M059J (cell line): ENCODE results near the gene STRN4. TPM values are rescaled to one million over a fixed set of nuclear protein-coding genes. Genes with fewer than 3 reads are reported as not detected.

Experiments used
- DNase-seq: peaks from one replicate; pipeline ENCODE4 v3.0.0-alpha.2; 2012; ENCODE audit warnings: low read depth
- total RNA-seq: library from RNA; depleted of rRNA; stranded (reverse); fragments of >200 nt; shearing (Covaris generic); gene quantifications from 2 replicates; pipeline ENCODE4 v1.2.3, GENCODE V29; 2014

Gene STRN4
- total RNA-seq, 1 experiment from 2014 or later = 78.1 TPM

GRCh38 chr19:46745030-46745429 is 1.2 kb downstream of the STRN4 start:
- no peak for DNase-seq

- no peak for DNase-seq
These were observed 2.1 kb downstream of the STRN4 start for GRCh38 chr19:46744005-46744691.

GRCh38 chr19:46742926-46743480 is 3.2 kb downstream of the STRN4 start:
- DNase-seq = no peak

- no peak for DNase-seq
These were observed 4.8 kb downstream of the STRN4 start for GRCh38 chr19:46741447-46741846.

- no peak for DNase-seq
These were observed 6.9 kb downstream of the STRN4 start for GRCh38 chr19:46739290-46739771.

GRCh38 chr19:46737761-46738171 is 8.5 kb downstream of the STRN4 start:
- DNase-seq = no peak

- DNase-seq = no peak
These were observed 9.0 kb downstream of the STRN4 start for GRCh38 chr19:46737298-46737654.

GRCh38 chr19:46736531-46737297 is 9.5 kb downstream of the STRN4 start:
- peak; percentile 48 for DNase-seq

- peak; percentile 29 for DNase-seq
These were observed 12.5 kb downstream of the STRN4 start for GRCh38 chr19:46733690-46734292.

- DNase-seq = peak; percentile 61
These were observed 13.1 kb downstream of the STRN4 start for GRCh38 chr19:46732966-46733689.

GRCh38 chr19:46732172-46732938 is 13.9 kb downstream of the STRN4 start:
- peak; percentile 73 for DNase-seq

GRCh38 chr19:46731584-46731983 is 14.7 kb downstream of the STRN4 start:
- peak; percentile 51 for DNase-seq

GRCh38 chr19:46731007-46731501 is 15.2 kb downstream of the STRN4 start:
- peak; percentile 98 for DNase-seq

- no peak for DNase-seq
These were observed 15.7 kb downstream of the STRN4 start for GRCh38 chr19:46730595-46730994.

GRCh38 chr19:46730187-46730586 is 16.1 kb downstream of the STRN4 start:
- DNase-seq = no peak

- DNase-seq = no peak
These were observed 16.6 kb downstream of the STRN4 start for GRCh38 chr19:46729696-46730095.

- DNase-seq = peak; percentile 24
These were observed 17.4 kb downstream of the STRN4 start for GRCh38 chr19:46728693-46729339.

GRCh38 chr19:46728208-46728607 is 18.0 kb downstream of the STRN4 start:
- no peak for DNase-seq

- no peak for DNase-seq
These were observed 18.5 kb downstream of the STRN4 start for GRCh38 chr19:46727757-46728156.

GRCh38 chr19:46726971-46727501 is 19.2 kb downstream of the STRN4 start:
- DNase-seq = no peak
